SK-N-SH treated with all-trans-retinoic acid at 6 μM for 48 hours (cell line): ENCODE results near the gene OR5C1.

Experiments used
- ATAC-seq: fragments of 200-7000 bp; cut with Tn5 transposase; 3 replicates; pipeline ENCODE4 v1.9.1; 2020; ENCODE audit warnings: mild to moderate bottlenecking, moderate library complexity
- ARNTL ChIP-seq: fragments of 450-650 bp; formaldehyde crosslinking; IDR thresholded peaks from 2 replicates; pipeline ENCODE4 v1.5.0; 2020; ENCODE audit warnings: low read depth, mild to moderate bottlenecking, moderate library complexity, borderline replicate concordance
- BACH2 ChIP-seq: fragments of 250-450 bp; sonication (Bioruptor Pico); IDR thresholded peaks from 2 replicates; pipeline ENCODE4 v1.9.0; 2021; ENCODE audit warnings: mild to moderate bottlenecking, borderline replicate concordance
- CREB5 ChIP-seq: fragments of 250-450 bp; sonication (Bioruptor Pico); IDR thresholded peaks from 2 replicates; pipeline ENCODE4 v1.5.1; 2020; ENCODE audit warnings: low read depth, mild to moderate bottlenecking, moderate library complexity
- CSDC2 ChIP-seq: fragments of 250-450 bp; sonication (Bioruptor Pico); IDR thresholded peaks from 2 replicates; pipeline ENCODE4 v1.5.0; 2020; ENCODE audit warnings: mild to moderate bottlenecking, moderate library complexity
- CSRNP3 ChIP-seq: fragments of 250-450 bp; sonication (Bioruptor Pico); IDR thresholded peaks from 2 replicates; pipeline ENCODE4 v1.5.1; 2021; ENCODE audit warnings: mild to moderate bottlenecking, moderate library complexity
- ESRRG ChIP-seq: fragments of 250-450 bp; sonication (Bioruptor Pico); IDR thresholded peaks from 2 replicates; pipeline ENCODE4 v1.6.1; 2021; ENCODE audit warnings: mild to moderate bottlenecking
- GLIS3 ChIP-seq: fragments of 250-450 bp; sonication (Bioruptor Pico); IDR thresholded peaks from 2 replicates; pipeline ENCODE4 v1.5.0; 2020; ENCODE audit warnings: mild to moderate bottlenecking, moderate library complexity
- ISL1 ChIP-seq: fragments of 250-450 bp; sonication (Bioruptor Pico); IDR thresholded peaks from 2 replicates; pipeline ENCODE4 v2.1.2; 2022; ENCODE audit warnings: mild to moderate bottlenecking, moderate library complexity
- OSR1 ChIP-seq: fragments of 250-450 bp; sonication (Bioruptor Pico); IDR thresholded peaks from 2 replicates; pipeline ENCODE4 v1.8.0; 2022; ENCODE audit warnings: moderate library complexity, mild to moderate bottlenecking, inconsistent platforms
- PATZ1 ChIP-seq: fragments of 250-450 bp; sonication (Bioruptor Pico); IDR thresholded peaks from 2 replicates; pipeline ENCODE4 v1.8.0; 2020; ENCODE audit warnings: mild to moderate bottlenecking, moderate library complexity, borderline replicate concordance
- POU6F1 ChIP-seq: fragments of 250-450 bp; sonication (Bioruptor Pico); IDR thresholded peaks from 2 replicates; pipeline ENCODE4 v1.8.0; 2021; ENCODE audit warnings: low read depth, mild to moderate bottlenecking, moderate library complexity, borderline replicate concordance
- PPARA ChIP-seq: fragments of 250-450 bp; sonication (Bioruptor Pico); IDR thresholded peaks from 2 replicates; pipeline ENCODE4 v1.5.0; 2020; ENCODE audit warnings: mild to moderate bottlenecking, borderline replicate concordance
- RARB ChIP-seq: fragments of 250-450 bp; sonication (Bioruptor Pico); IDR thresholded peaks from 2 replicates; pipeline ENCODE4 v1.8.0; 2021; ENCODE audit warnings: mild to moderate bottlenecking, moderate library complexity
- SNAI2 ChIP-seq: fragments of 250-450 bp; sonication (Bioruptor Pico); IDR thresholded peaks from 2 replicates; pipeline ENCODE4 v1.5.0; 2020; ENCODE audit warnings: mild to moderate bottlenecking, moderate library complexity
- TCF4 ChIP-seq: fragments of 250-450 bp; sonication (Bioruptor Pico); IDR thresholded peaks from 2 replicates; pipeline ENCODE4 v1.8.0; 2021; ENCODE audit warnings: mild to moderate bottlenecking, moderate library complexity, borderline replicate concordance
- TSHZ2 ChIP-seq: fragments of 250-450 bp; sonication (Bioruptor Pico); IDR thresholded peaks from 2 replicates; pipeline ENCODE4 v1.5.0; 2020; ENCODE audit warnings: mild to moderate bottlenecking, moderate library complexity
- ZC3H10 ChIP-seq: fragments of 250-450 bp; sonication (Bioruptor Pico); IDR thresholded peaks from 2 replicates; pipeline ENCODE4 v1.5.1; 2021; ENCODE audit warnings: mild to moderate bottlenecking, moderate library complexity
- ZFP3 ChIP-seq: fragments of 250-450 bp; sonication (Bioruptor Pico); IDR thresholded peaks from 2 replicates; pipeline ENCODE4 v1.5.0; 2020; ENCODE audit warnings: mild to moderate bottlenecking, moderate library complexity
- ZFP30 ChIP-seq: fragments of 450-650 bp; formaldehyde crosslinking; IDR thresholded peaks from 2 replicates; pipeline ENCODE4 v1.5.0; 2022; ENCODE audit warnings: mild to moderate bottlenecking, moderate library complexity
- ZNF565 ChIP-seq: fragments of 450-650 bp; formaldehyde crosslinking; conservative IDR thresholded peaks from 2 replicates; pipeline ENCODE4 v1.5.0; 2020; ENCODE audit warnings: low read depth, mild to moderate bottlenecking, moderate library complexity
- ZNF70 ChIP-seq: fragments of 450-650 bp; formaldehyde crosslinking; IDR thresholded peaks from 2 replicates; pipeline ENCODE4 v1.5.0; 2020; ENCODE audit warnings: mild to moderate bottlenecking, moderate library complexity

Gene OR5C1

GRCh38 chr9:122816163-122816867, 27.6 kb downstream of the OR5C1 start:
- TF ChIP-seq ZFP3 (CRISPR knock-in tag) (no peak), CSRNP3 (CRISPR knock-in tag) (no peak), SNAI2 (CRISPR knock-in tag) (no peak)
- ATAC-seq: no peak

- TF ChIP-seq GLIS3: no peak
- no peak for ATAC-seq
Observed at GRCh38 chr9:122819326-122819725, 30.6 kb downstream of the OR5C1 start.

GRCh38 chr9:122819791-122820489, 31.2 kb downstream of the OR5C1 start:
- no peak for ATAC-seq
- TF ChIP-seq ZNF565 (CRISPR knock-in tag) (no peak), ZFP30 (CRISPR knock-in tag) (no peak), ISL1 (CRISPR knock-in tag) (no peak), CREB5 (no peak), TCF4 (CRISPR knock-in tag) (no peak), ARNTL (CRISPR knock-in tag) (no peak), OSR1 (CRISPR knock-in tag) (no peak), TSHZ2 (CRISPR knock-in tag) (no peak), PPARA (CRISPR knock-in tag) (no peak), CSDC2 (CRISPR knock-in tag) (no peak), BACH2 (CRISPR knock-in tag) (no peak), ZC3H10 (CRISPR knock-in tag) (no peak), POU6F1 (CRISPR knock-in tag) (no peak), PATZ1 (CRISPR knock-in tag) (no peak), ZNF70 (CRISPR knock-in tag) (no peak), SNAI2 (CRISPR knock-in tag) (no peak), GLIS3 (no peak)

- no peak for ATAC-seq
- TF ChIP-seq CREB5 (no peak), POU6F1 (CRISPR knock-in tag) (no peak), RARB (CRISPR knock-in tag) (no peak), PATZ1 (CRISPR knock-in tag) (no peak), ESRRG (CRISPR knock-in tag) (no peak), ISL1 (CRISPR knock-in tag) (no peak), CSDC2 (CRISPR knock-in tag) (no peak)
Observed at GRCh38 chr9:122820490-122820845, 31.7 kb downstream of the OR5C1 start.
